Measurements from ENCODE around the gene PLXDC2.
"Not testable (repeated sequence)": the region's sequence is repeated elsewhere in the genome, so short reads cannot be mapped to it uniquely, and the experiment has no call there.

Gene PLXDC2

GRCh38 chr10:20133669-20134189 lies 317.5 kb downstream of the PLXDC2 start:
- no peak for DNase-seq

- no peak for DNase-seq
Measured at GRCh38 chr10:20142311-20142710, 326.1 kb downstream of the PLXDC2 start.

- DNase-seq = no peak
Measured at GRCh38 chr10:20144268-20144667, 328.0 kb downstream of the PLXDC2 start.

- no peak for DNase-seq
Measured at GRCh38 chr10:20146004-20146403, 329.8 kb downstream of the PLXDC2 start.

GRCh38 chr10:20147684-20148083 lies 331.5 kb downstream of the PLXDC2 start:
- DNase-seq = no peak

GRCh38 chr10:20156511-20156910 lies 340.3 kb downstream of the PLXDC2 start:
- DNase-seq = no peak

GRCh38 chr10:20157314-20157713 lies 341.1 kb downstream of the PLXDC2 start:
- no peak for DNase-seq

GRCh38 chr10:20158086-20158485 lies 341.9 kb downstream of the PLXDC2 start:
- no peak for DNase-seq

- no peak for DNase-seq
Measured at GRCh38 chr10:20162123-20162522, 345.9 kb downstream of the PLXDC2 start.

GRCh38 chr10:20166096-20166675 lies 350.0 kb downstream of the PLXDC2 start:
- DNase-seq = no peak

- no peak for DNase-seq
Measured at GRCh38 chr10:20170661-20171060, 354.4 kb downstream of the PLXDC2 start.

GRCh38 chr10:20173046-20173445 lies 356.8 kb downstream of the PLXDC2 start:
- DNase-seq = no peak

GRCh38 chr10:20175719-20176118 lies 359.5 kb downstream of the PLXDC2 start:
- no peak for DNase-seq

- DNase-seq = no peak
Measured at GRCh38 chr10:20180766-20181165, 364.5 kb downstream of the PLXDC2 start.

GRCh38 chr10:20181434-20181833 lies 365.2 kb downstream of the PLXDC2 start:
- DNase-seq = no peak

- DNase-seq = no peak
Measured at GRCh38 chr10:20185116-20185515, 368.9 kb downstream of the PLXDC2 start.

GRCh38 chr10:20191392-20191791 lies 375.2 kb downstream of the PLXDC2 start:
- DNase-seq = not testable (repeated sequence)

GRCh38 chr10:20195076-20195475 lies 378.8 kb downstream of the PLXDC2 start:
- no peak for DNase-seq

GRCh38 chr10:20200758-20201157 lies 384.5 kb downstream of the PLXDC2 start:
- DNase-seq = no peak

- DNase-seq = no peak
Measured at GRCh38 chr10:20202337-20202736, 386.1 kb downstream of the PLXDC2 start.

GRCh38 chr10:20207653-20208052 lies 391.4 kb downstream of the PLXDC2 start:
- no peak for DNase-seq

- DNase-seq = not testable (repeated sequence)
Measured at GRCh38 chr10:20209098-20209497, 392.9 kb downstream of the PLXDC2 start.

- no peak for DNase-seq
Measured at GRCh38 chr10:20215547-20216152, 399.4 kb downstream of the PLXDC2 start.

- DNase-seq = no peak
Measured at GRCh38 chr10:20221356-20221755, 405.1 kb downstream of the PLXDC2 start.

GRCh38 chr10:20228729-20229128 lies 412.5 kb downstream of the PLXDC2 start:
- no peak for DNase-seq
